BJ (cell line): ENCODE results near the gene ZCCHC7. TPM values are rescaled to one million over a fixed set of nuclear protein-coding genes. Genes with fewer than 3 reads are reported as not detected.

ENCODE experiments used
- CTCF ChIA-PET: fragments of 350-600 bp; formaldehyde crosslinking; extraction: SDS; loops from one replicate; lab custom pipeline; 2021; ENCODE audit warnings: antibody characterized with exemption, inconsistent platforms; lab: Yijun Ruan, JAX
- POLR2A ChIA-PET: fragments of 300-600 bp; sonication (Branson Sonifier 250); formaldehyde crosslinking; extraction: SDS; loops from one replicate; lab custom pipeline; 2021; ENCODE audit warnings: antibody characterized with exemption; lab: Charles Lee
- DNase-seq: peaks from one replicate; pipeline ENCODE4 v3.0.0-alpha.2; 2011; ENCODE audit warnings: low read depth
- H3K27me3 ChIP-seq: 2 replicates; pipeline ENCODE4 v1.6.0; 2011; ENCODE audit warnings: low read length; ENCODE audit not compliant: control insufficient read depth, insufficient read depth
- H3K36me3 ChIP-seq: 2 replicates; pipeline ENCODE4 v1.5.1; 2011; ENCODE audit warnings: low read length; ENCODE audit not compliant: control insufficient read depth, insufficient read depth
- H3K4me3 ChIP-seq: 2 replicates; pipeline ENCODE4 v1.5.1; 2011; ENCODE audit warnings: low read depth, mild to moderate bottlenecking, control low read depth, low read length
- CTCF ChIP-seq: IDR thresholded peaks from 2 replicates; pipeline ENCODE4 v1.5.1; 2011; ENCODE audit warnings: low read depth, mild to moderate bottlenecking, control low read depth, inconsistent platforms, low read length, moderate library complexity; ENCODE audit not compliant: insufficient read depth
- polyA plus RNA-seq: library from polyadenylated mRNA; depleted of rRNA; stranded (reverse); fragments of >200 nt; gene quantifications from 2 replicates; pipeline ENCODE4 v1.2.3, GENCODE V29; 2011

The ZCCHC7 gene
- polyA plus RNA-seq, 1 experiment, result 23.2 TPM

GRCh38 chr9:37292896-37293295 is 172.5 kb downstream of the ZCCHC7 start:
- Histone ChIP-seq H3K36me3 (no peaks in the 10 kb centered on the region), H3K27me3 (no peaks in the 10 kb centered on the region), H3K4me3 (no peak overlapping the region)
- CTCF ChIA-PET, result interaction anchor here (0.7 kb wide), 1 partner anchor 174 kb away, joined by 3 read pairs; no protein-coding TSS in a partner anchor
- no peak for TF ChIP-seq CTCF
- POLR2A ChIA-PET, result interaction anchor here (0.6 kb wide), 1 partner anchor 266 kb away, joined by 5 read pairs; no protein-coding TSS in a partner anchor
- no peak for DNase-seq

DNA sequence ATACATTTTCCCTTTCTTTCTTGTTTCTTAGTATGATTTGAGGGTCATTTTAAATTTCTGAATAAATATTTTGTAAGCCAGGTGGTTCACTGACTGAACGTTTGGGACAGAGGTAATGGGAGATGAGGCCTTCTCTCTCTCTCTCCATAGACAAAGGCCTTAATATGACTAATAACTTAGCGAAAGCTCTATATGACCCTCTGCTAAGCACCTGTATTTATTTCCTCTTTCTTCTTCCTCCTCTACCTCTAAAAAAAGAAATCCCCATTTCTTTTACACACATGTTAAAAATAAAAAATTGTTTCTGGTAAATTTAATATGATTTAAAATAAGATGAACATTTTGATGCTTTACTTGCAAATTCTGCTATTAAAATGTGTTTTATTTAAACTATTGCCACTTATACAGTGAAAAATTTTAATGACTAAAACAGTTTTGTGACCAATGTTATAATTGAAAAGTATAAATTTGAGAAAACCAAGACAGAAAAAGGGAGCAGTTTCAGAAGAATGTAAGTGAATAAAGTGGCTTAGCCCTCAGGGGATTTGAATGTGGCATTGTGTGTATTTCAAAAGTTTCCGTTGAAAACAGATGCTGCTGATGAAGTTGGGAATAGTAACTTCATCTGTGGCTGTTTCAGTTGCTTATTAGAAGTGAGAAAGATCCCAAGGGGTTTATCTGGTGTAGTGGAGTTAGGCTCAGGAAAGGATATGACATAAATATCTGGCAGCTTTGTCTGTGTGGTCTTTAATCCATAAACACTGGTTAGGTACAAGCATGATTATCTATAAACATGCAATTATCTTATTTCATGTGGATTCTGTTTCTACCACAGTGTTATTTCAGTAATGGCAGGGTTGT is 173.5 kb downstream of the ZCCHC7 start:
- H3K27me3 ChIP-seq, result no peaks in the 10 kb centered on the region
- no peak for TF ChIP-seq CTCF
- CTCF ChIA-PET, result interaction anchor here (0.5 kb wide), 1 partner anchor 32 kb away, joined by 4 read pairs; no protein-coding TSS in a partner anchor
- no peaks in the 10 kb centered on the region for H3K36me3 ChIP-seq
- no peak overlapping the region for H3K4me3 ChIP-seq
- POLR2A ChIA-PET, result no interaction called here
- no peak for DNase-seq

DNA sequence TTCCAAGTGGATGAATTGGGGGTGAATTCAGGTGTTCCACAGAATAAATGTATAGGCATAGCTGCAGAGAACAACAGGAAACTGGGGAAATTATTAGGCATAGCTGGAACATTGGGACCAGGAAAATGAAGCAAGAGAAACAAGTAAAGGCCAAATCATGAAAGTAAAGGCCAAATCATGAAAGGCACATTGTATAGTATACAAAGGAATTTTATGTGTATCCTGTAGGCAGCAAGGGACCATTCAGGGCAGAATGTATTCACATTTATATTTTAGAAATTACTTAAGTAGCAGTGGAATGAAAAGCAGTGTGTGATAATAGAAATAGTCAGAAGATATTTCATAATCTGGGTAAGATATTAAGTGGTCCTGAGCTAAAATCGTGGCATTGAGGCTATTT is 174.8 kb downstream of the ZCCHC7 start:
- TF ChIP-seq CTCF, result no peak
- DNase-seq, result no peak
- Histone ChIP-seq H3K36me3 (no peaks in the 10 kb centered on the region), H3K27me3 (no peaks in the 10 kb centered on the region), H3K4me3 (no peak overlapping the region)
- CTCF ChIA-PET, result interaction anchor here (1.0 kb wide), 1 partner anchor 180 kb away, joined by 3 read pairs; no protein-coding TSS in a partner anchor
- POLR2A ChIA-PET, result no interaction called here

DNA sequence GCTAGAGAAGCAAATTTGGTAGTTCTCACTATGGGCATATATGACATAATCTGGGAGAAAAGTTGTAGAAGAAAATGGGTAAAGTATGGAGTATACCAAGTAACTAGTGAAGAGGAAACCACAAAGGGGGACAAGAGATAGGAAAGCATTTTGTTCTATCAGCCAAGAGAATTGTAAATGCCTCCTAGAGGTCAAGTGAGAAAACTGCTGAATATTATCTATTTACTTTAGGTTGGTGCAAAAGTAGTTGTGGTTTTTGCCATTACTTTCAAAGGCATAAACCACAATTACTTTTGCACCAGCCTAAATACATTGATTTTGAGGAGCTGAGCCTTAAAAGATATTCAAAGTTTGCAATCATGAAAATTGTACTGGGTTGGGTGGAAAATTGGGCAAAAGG is 175.4 kb downstream of the ZCCHC7 start:
- Histone ChIP-seq H3K36me3 (no peaks in the 10 kb centered on the region), H3K4me3 (no peak overlapping the region), H3K27me3 (no peaks in the 10 kb centered on the region)
- DNase-seq, result no peak
- TF ChIP-seq CTCF, result no peak
- ChIA-PET CTCF (no interaction called here), POLR2A (no interaction called here)

- no peaks in the 10 kb centered on the region for H3K36me3 ChIP-seq
- no peak for TF ChIP-seq CTCF
- ChIA-PET CTCF (no interaction called here), POLR2A (no interaction called here)
- DNase-seq, result no peak
- no peaks in the 10 kb centered on the region for H3K27me3 ChIP-seq
- H3K4me3 ChIP-seq, result no peak overlapping the region
Observed at GRCh38 chr9:37297592-37297991, 177.2 kb downstream of the ZCCHC7 start.
